K562 (cell line): ENCODE data around the gene FHIP2A. TPM values are rescaled to one million over a fixed set of nuclear protein-coding genes. Genes with fewer than 3 reads are reported as not detected.
A peak's percentile ranks its signal among the peaks of the same experiment; 100 is the strongest.

Experiments used
- ATAC-seq: fragments of 200-7000 bp; cut with Tn5 transposase; 3 replicates; pipeline ENCODE4 v1.9.1; 2020; ENCODE audit warnings: moderate library complexity
- BruUV-seq: library from RNA; stranded (reverse); fragments of 400-500 nt; replicated peaks from 2 replicates; lab custom pipeline; 2021; lab: Mats Ljungman, UMichigan
- CTCF ChIA-PET: fragments of 300-600 bp; formaldehyde crosslinking; extraction: SDS; loops from one replicate; lab custom pipeline; 2021; ENCODE audit warnings: low intra/inter-chr PET ratio; lab: Yijun Ruan, JAX
- POLR2A ChIA-PET: fragments of 300-600, 350-650 bp; sonication (Branson Sonifier 250); formaldehyde crosslinking; extraction: SDS; loops from one replicate; lab custom pipeline; 2021; ENCODE audit warnings: antibody characterized with exemption, inconsistent platforms; lab: Yijun Ruan, JAX
- DNase-seq, 4 experiments: peaks; one replicate each; pipeline versions ENCODE4 v3.0.0 to v3.0.0-alpha.2; 2011 to 2018; ENCODE audit warnings: low spot score in 3 of 4, mixed read lengths in 3 of 4; ENCODE audit errors: extremely low read depth in 1 of 4
- FAIRE-seq: peaks from 2 replicates; lab custom pipeline; 2011; peaks lifted over from hg19 to GRCh38; lab: Jason Lieb, UNC
- H2AFZ ChIP-seq: 2 replicates; pipeline ENCODE4 v1.6.0; 2011; ENCODE audit warnings: low read depth, low read length, control low read depth, inconsistent platforms
- H3K27ac ChIP-seq: fragments of 200-600 bp; 3 replicates; pipeline ENCODE4 v1.8.0; 2011; ENCODE audit warnings: low read depth, mild to moderate bottlenecking, control low read depth, inconsistent platforms, low read length, moderate library complexity, mixed read lengths; ENCODE audit errors: extremely low read depth
- H3K27me3 ChIP-seq, 2 experiments: fragments of 300-600 bp in 1 of 2; 2 replicates in 1 of 2; 3 replicates in 1 of 2; pipeline versions ENCODE4 v1.6.0 to v1.8.0; 2011; ENCODE audit warnings: inconsistent platforms in 2 of 2, low read length in 2 of 2, mild to moderate bottlenecking in 1 of 2, mixed read lengths in 1 of 2, moderate library complexity in 1 of 2; ENCODE audit not compliant: control insufficient read depth in 2 of 2, insufficient read depth in 2 of 2
- H3K36me3 ChIP-seq: fragments of 300-600 bp; 3 replicates; pipeline ENCODE4 v1.8.0; 2011; ENCODE audit warnings: mild to moderate bottlenecking, low read length, inconsistent platforms; ENCODE audit not compliant: control insufficient read depth, insufficient read depth
- H3K4me1 ChIP-seq, 2 experiments: fragments of 200-600 bp in 1 of 2; replicated peaks in 1 of 2; 2 replicates in 1 of 2; 3 replicates in 1 of 2; pipeline versions ENCODE4 v1.5.1 to v1.8.0; 2011; ENCODE audit warnings: inconsistent platforms in 2 of 2, low read length in 2 of 2, mild to moderate bottlenecking in 1 of 2, mixed read lengths in 1 of 2, moderate library complexity in 1 of 2; ENCODE audit not compliant: control insufficient read depth in 2 of 2, insufficient read depth in 2 of 2
- H3K4me2 ChIP-seq: 2 replicates; pipeline ENCODE4 v1.6.1; 2011; ENCODE audit warnings: low read length, control low read depth, inconsistent platforms, mixed read lengths; ENCODE audit not compliant: insufficient read depth
- H3K4me3 ChIP-seq: fragments of 200-600 bp; sonication (generic), shearing (Covaris generic); 2 replicates; pipeline ENCODE4 v1.5.1; 2016; ENCODE audit warnings: control low read depth, inconsistent platforms
- H3K79me2 ChIP-seq: fragments of 200-600 bp; 3 replicates; pipeline ENCODE4 v1.8.0; 2011; ENCODE audit warnings: low read length, inconsistent platforms; ENCODE audit not compliant: control insufficient read depth, insufficient read depth
- H3K9ac ChIP-seq, 2 experiments: 2 replicates each; pipeline versions ENCODE4 v1.6.0 to v1.6.1; 2011; ENCODE audit warnings: low read depth in 2 of 2, low read length in 2 of 2, control low read depth in 1 of 2, inconsistent platforms in 1 of 2, mild to moderate bottlenecking in 1 of 2, mixed read lengths in 1 of 2; ENCODE audit not compliant: insufficient read depth in 1 of 2
- H3K9me1 ChIP-seq: one replicate; pipeline ENCODE4 v1.6.0; 2011; ENCODE audit warnings: inconsistent platforms, mild to moderate bottlenecking, low read length, moderate library complexity; ENCODE audit not compliant: control insufficient read depth, insufficient read depth
- H3K9me3 ChIP-seq: replicated peaks from 2 replicates; pipeline ENCODE4 v1.5.1; 2011; ENCODE audit warnings: low read depth, low read length, inconsistent platforms; ENCODE audit not compliant: control insufficient read depth, insufficient read depth
- H4K20me1 ChIP-seq: replicated peaks from 2 replicates; pipeline ENCODE4 v1.6.1; 2011; ENCODE audit warnings: low read length, inconsistent platforms, mixed read lengths; ENCODE audit not compliant: control insufficient read depth, insufficient read depth
- BRD9 ChIP-seq: fragments of 450-650 bp; IDR thresholded peaks from 2 replicates; pipeline ENCODE4 v1.6.1; 2018; ENCODE audit warnings: low read depth; ENCODE audit not compliant: partially characterized antibody
- CHD2 ChIP-seq: IDR thresholded peaks from 2 replicates; pipeline ENCODE4 v1.6.1; 2011; ENCODE audit warnings: low read depth, low read length
- FOXA3 ChIP-seq, 2 experiments: fragments of 450-650 bp in 1 of 2; sonication (generic) in 1 of 2; formaldehyde crosslinking; IDR thresholded peaks in 1 of 2; conservative IDR thresholded peaks in 1 of 2; 2 replicates each; pipeline versions ENCODE4 v1.4.0 to v1.8.0; 2020 to 2022; ENCODE audit warnings: mild to moderate bottlenecking in 2 of 2, missing genetic modification reagents in 1 of 2
- HDAC8 ChIP-seq: fragments of 450-650 bp; IDR thresholded peaks from 2 replicates; pipeline ENCODE4 v1.6.1; 2016; ENCODE audit warnings: mild to moderate bottlenecking, missing genetic modification characterization, moderate library complexity, missing compliant biosample characterization
- KAT2B ChIP-seq: IDR thresholded peaks from one replicate; pipeline ENCODE4 v1.6.1; 2012; ENCODE audit warnings: low read depth, mild to moderate bottlenecking, control low read depth, inconsistent platforms, low read length, moderate library complexity
- NUFIP1 ChIP-seq: fragments of 450-650 bp; IDR thresholded peaks from 2 replicates; pipeline ENCODE4 v1.6.1; 2018; ENCODE audit not compliant: partially characterized antibody
- PHB2 ChIP-seq: fragments of 450-650 bp; IDR thresholded peaks from 2 replicates; pipeline ENCODE4 v1.6.1; 2017; ENCODE audit warnings: low read depth
- PHF21A ChIP-seq: fragments of 450-650 bp; IDR thresholded peaks from 2 replicates; pipeline ENCODE4 v1.6.1; 2017; ENCODE audit warnings: low read depth, borderline replicate concordance
- RB1 ChIP-seq: fragments of 450-650 bp; IDR thresholded peaks from 2 replicates; pipeline ENCODE4 v1.6.1; 2017; ENCODE audit warnings: low read depth, mild to moderate bottlenecking
- RBM25 ChIP-seq: fragments of 200-400 bp; formaldehyde crosslinking; IDR thresholded peaks from 2 replicates; pipeline ENCODE4 v1.6.1; 2018; ENCODE audit warnings: low read length, low read depth, moderate library complexity; ENCODE audit not compliant: severe bottlenecking
- TCF7 ChIP-seq: sonication (generic); IDR thresholded peaks from 2 replicates; pipeline ENCODE4 v1.6.1; 2016; ENCODE audit warnings: antibody characterized with exemption, borderline replicate concordance
- XRCC5 ChIP-seq: fragments of 200-400 bp; formaldehyde crosslinking; IDR thresholded peaks from 2 replicates; pipeline ENCODE4 v1.6.1; 2017; ENCODE audit warnings: low read depth, mild to moderate bottlenecking, low read length
- ZFPM2 ChIP-seq: fragments of 250-450 bp; sonication (Bioruptor Pico); IDR thresholded peaks from 2 replicates; pipeline ENCODE4 v1.5.1; 2022; ENCODE audit warnings: mild to moderate bottlenecking
- ZNF445 ChIP-seq: fragments of 250-450 bp; sonication (Bioruptor Pico); IDR thresholded peaks from 2 replicates; pipeline ENCODE4 v1.4.0; 2020; ENCODE audit warnings: low read depth, mild to moderate bottlenecking, moderate library complexity
- ZNF77 ChIP-seq: fragments of 250-450 bp; sonication (Bioruptor Pico); IDR thresholded peaks from 2 replicates; pipeline ENCODE4 v1.5.0; 2020
- ZNF780A ChIP-seq: fragments of 250-450 bp; sonication (Bioruptor Pico); IDR thresholded peaks from 2 replicates; pipeline ENCODE4 v1.5.0; 2021; ENCODE audit warnings: mild to moderate bottlenecking
- WGBS: fragments of 100-300 bp; shearing (Covaris generic); methylation state at CpG from one replicate; pipeline ENCODE4 v1.1.6; 2016; ENCODE audit warnings: low coverage, mixed read lengths; ENCODE audit not compliant: insufficient coverage; ENCODE audit errors: missing lambda C conversion rate; 5-methylcytosine and 5-hydroxymethylcytosine counted together
- in situ Hi-C: fragments of 300-500 bp; cut with MboI; formaldehyde crosslinking; loops from 4 replicates; pipeline ENCODE4 v1.15.0; 2018; ENCODE audit warnings: inconsistent platforms, mixed read lengths
- intact Hi-C: fragments of 100-400 bp; cut with micrococcal nuclease; formaldehyde crosslinking; loops from 2 replicates; pipeline ENCODE4 v1.14.2; 2022
- polyA plus RNA-seq, 8 experiments: library from polyadenylated mRNA; depleted of rRNA in 4 of 8; stranded (reverse) in 5 of 8; unstranded in 3 of 8; fragments of >200 nt; fragmentation: Nextera tagmentation in 2 of 8; fragmentation: Illumina TruSeq in 1 of 8; extraction: Ambion mirVana in 2 of 8; extraction: Trizol in 1 of 8; gene quantifications; 2 replicates each; pipeline versions ENCODE4 v1.2.1 to v1.2.3, GENCODE V29; 2011 to 2014; ENCODE audit warnings: inconsistent platforms in 1 of 8, missing spikeins in 1 of 8
- total RNA-seq, 7 experiments: library from RNA; depleted of rRNA in 6 of 7; stranded (reverse); fragments of >200 nt in 6 of 7; fragmentation: Illumina TruSeq in 2 of 7; extraction: Trizol in 2 of 7; gene quantifications; 2 replicates each; pipeline versions ENCODE4 v1.2.1 to v1.2.3, GENCODE V29; 2011 to 2021; ENCODE audit warnings: low replicate concordance in 1 of 7

FHIP2A gene
- total and polyA plus RNA-seq, 9 of the 15 experiments (the other 6 are each of a cell fraction or from before 2014, with no cell fraction given): 1.5 to 7.4 (median 3.3) TPM

GRCh38 chr10:114824391-114824790 is 2.8 kb downstream of the FHIP2A start:
- Histone ChIP-seq H3K4me2 (no peak overlapping the region), H3K4me1 (no peaks in the 10 kb centered on the region; a peak in 2 of 5 replicates), H3K4me3 (no peak overlapping the region), H3K27ac (no peak overlapping the region), H3K27me3 (no peaks in the 10 kb centered on the region), H4K20me1 (no peaks in the 10 kb centered on the region), H2AFZ (no peak overlapping the region), H3K9ac (no peak overlapping the region), H3K9me1 (no peaks in the 10 kb centered on the region), H3K36me3 (no peaks in the 10 kb centered on the region), H3K9me3 (no peaks in the 10 kb centered on the region), H3K79me2 (peaks cover 44% of the 10 kb centered on the region)
- TF ChIP-seq ZNF77 (CRISPR knock-in tag) (no peak), FOXA3 (CRISPR knock-in tag; conservative IDR thresholded peaks at IDR 0.05 in 1 of 2, IDR thresholded peaks at IDR 0.05 in 1 of 2) (no peak), KAT2B (no peak), NUFIP1 (no peak), BRD9 (no peak), CHD2 (no peak), ZNF780A (no peak), PHF21A (no peak), RB1 (no peak), ZFPM2 (CRISPR knock-in tag) (no peak), XRCC5 (no peak), RBM25 (no peak), PHB2 (no peak), ZNF445 (CRISPR knock-in tag) (no peak), HDAC8 (tag) (no peak), TCF7 (no peak)
- in situ Hi-C loops (no loop called here), intact Hi-C loops (no loop called here)
- 82% methylated on average over 1 of the region's 1 CpG for WGBS
- ChIA-PET CTCF (no interaction called here), POLR2A (no interaction called here)
- FAIRE-seq: peak; percentile 6
- no TSS peak for BruUV-seq
- ATAC-seq: no peak
- DNase-seq: no peak
